Heart left ventricle (tissue), 16 donors: ENCODE results near the gene APMAP. TPM values are rescaled to one million over a fixed set of nuclear protein-coding genes. Genes with fewer than 3 reads are reported as not detected.
A peak's percentile ranks its signal among the peaks of the same experiment; 100 is the strongest.

ENCODE experiments used
- ATAC-seq, 4 donors: fragments of 200-7000 bp; cut with Tn5 transposase; one replicate each; pipeline ENCODE4 v1.9.1; 2020 to 2022; ENCODE audit warnings: moderate library complexity in 4 of 4, mild to moderate bottlenecking in 3 of 4, moderate number of reproducible peaks in 1 of 4
- DNase-seq, 5 donors: peaks; one replicate each; pipeline ENCODE4 v3.0.0-alpha.2; 2020
- H3K27ac ChIP-seq, 12 donors: fragments of 200-600 bp; sonication (generic) in 4 of 12; one replicate each; pipeline versions ENCODE4 v1.5.0 to v1.8.0; 2016 to 2022; ENCODE audit warnings: mild to moderate bottlenecking in 2 of 12
- H3K27me3 ChIP-seq, 9 donors: fragments of 200-600 bp; sonication (generic) in 2 of 9; one replicate each; pipeline versions ENCODE4 v1.5.1 to v1.8.0; 2016 to 2022; ENCODE audit warnings: mild to moderate bottlenecking in 3 of 9
- H3K36me3 ChIP-seq, 9 donors: fragments of 200-600 bp; sonication (generic) in 2 of 9; one replicate each; pipeline versions ENCODE4 v1.5.0 to v1.8.0; 2018 to 2022; ENCODE audit warnings: mild to moderate bottlenecking in 2 of 9
- H3K4me1 ChIP-seq, 12 donors: fragments of 200-600 bp; sonication (generic) in 4 of 12; one replicate each; pipeline versions ENCODE4 v1.5.0 to v1.8.0; 2016 to 2022; ENCODE audit warnings: mild to moderate bottlenecking in 3 of 12
- H3K4me3 ChIP-seq, 12 donors: fragments of 200-600 bp; sonication (generic) in 4 of 12; one replicate each; pipeline versions ENCODE4 v1.5.0 to v1.8.0; 2017 to 2022; ENCODE audit warnings: mild to moderate bottlenecking in 9 of 12, moderate library complexity in 4 of 12
- H3K9me3 ChIP-seq, 12 donors: fragments of 200-600 bp; sonication (generic) in 4 of 12; one replicate each; pipeline versions ENCODE4 v1.5.0 to v1.8.0; 2016 to 2022; ENCODE audit warnings: mild to moderate bottlenecking in 1 of 12
- POLR2A ChIP-seq, 2 donors: fragments of 450-650 bp; IDR thresholded peaks; one replicate each; pipeline ENCODE4 v1.6.1; 2017; ENCODE audit warnings: antibody characterized with exemption in 2 of 2, mild to moderate bottlenecking in 2 of 2, moderate library complexity in 2 of 2
- WGBS, 4 donors: extraction: QIAGEN DNeasy Blood & Tissue Kit in 2 of 4; methylation state at CpG; one replicate each; pipeline versions ENCODE4 v1.1.5 to v1.1.7; 2013 to 2018; 5-methylcytosine and 5-hydroxymethylcytosine counted together
- intact Hi-C, 10 donors: fragments of 100-400 bp; cut with DNase I; formaldehyde crosslinking; loops; one replicate each; pipeline versions ENCODE4 v1.11.1 to v1.14.2; 2022
- polyA plus RNA-seq, 2 donors: library from polyadenylated mRNA; stranded (reverse); fragments of 200-250 nt; gene quantifications; one replicate each; pipeline ENCODE4 v1.2.3, GENCODE V29; 2013
- total RNA-seq, 9 donors: library from RNA; depleted of rRNA in 2 of 9; stranded (reverse); fragments of >200 nt in 2 of 9; fragmentation: NEBNext Ultra II Directional in 3 of 9; extraction: Animal tissue kit (Norgen Biotek cat#: 25700) in 3 of 9; gene quantifications; one replicate each; pipeline versions ENCODE4 v1.1.0 to v1.2.4, GENCODE V29; 2016 to 2023
- TF ChIP-seq, protein P1 (sequence below), 12 donors: fragments of 200-600 bp; sonication (generic) in 4 of 12; IDR thresholded peaks; one replicate each; pipeline versions ENCODE4 v1.5.0 to v1.8.0; 2018 to 2022; ENCODE audit warnings: antibody characterized with exemption in 12 of 12, mild to moderate bottlenecking in 5 of 12
- donor health status: ischemic (EF 13 %, LVEDD 7.1; RV severe dilation, severe dysfunction).
- donor health status: healthy with polysubstance abuse.
- donor health status: DM: no; HTN: yes; CAD: no.
- donor health status: DM: no; HTN: no; CAD: no.
- donor health status: ischemic (EF 25% LVEDD 6.9; RV normal size, moderate dysfunction).
- donor health status: ischemic (EF 25% LVEDD 5.7; RV mildly dilated, moderate dysfunction).
- donor health status: healthy.
- donor health status: DM: yes; HTN: yes; CAD: no.
- donor health status: ischemic (EF 35%, LVEDD 5.7; RV mildly dilated, moderate dysfunction).
- donor health status: nonischemic (EF 11% LVEDD 7.7; RV severe dilation, severe dysfunction).
- donor health status: DM: yes; HTN: yes; CAD: no.
- donor health status: PGD.
- donor health status: ischemic (EF 29% LVEDD 5.4; RV normal size, mild dysfunction).
- donor health status: nonischemic (EF 23%, LVEDD 6.1; RV moderate dilation, normal function).

The APMAP gene
- total and polyA plus RNA-seq, 11 donors = 16.2 to 61.3 (median 31.9) TPM

- WGBS, 4 donors = 15 to 28% (median 18%) methylated on average over 7 of the region's 7 CpGs
- intact Hi-C loops = loop anchor here in 1 of 10 donors (5.0 kb wide), 1 partner anchor 39 kb away; no protein-coding TSS in a partner anchor
- TF ChIP-seq, protein P1, sequence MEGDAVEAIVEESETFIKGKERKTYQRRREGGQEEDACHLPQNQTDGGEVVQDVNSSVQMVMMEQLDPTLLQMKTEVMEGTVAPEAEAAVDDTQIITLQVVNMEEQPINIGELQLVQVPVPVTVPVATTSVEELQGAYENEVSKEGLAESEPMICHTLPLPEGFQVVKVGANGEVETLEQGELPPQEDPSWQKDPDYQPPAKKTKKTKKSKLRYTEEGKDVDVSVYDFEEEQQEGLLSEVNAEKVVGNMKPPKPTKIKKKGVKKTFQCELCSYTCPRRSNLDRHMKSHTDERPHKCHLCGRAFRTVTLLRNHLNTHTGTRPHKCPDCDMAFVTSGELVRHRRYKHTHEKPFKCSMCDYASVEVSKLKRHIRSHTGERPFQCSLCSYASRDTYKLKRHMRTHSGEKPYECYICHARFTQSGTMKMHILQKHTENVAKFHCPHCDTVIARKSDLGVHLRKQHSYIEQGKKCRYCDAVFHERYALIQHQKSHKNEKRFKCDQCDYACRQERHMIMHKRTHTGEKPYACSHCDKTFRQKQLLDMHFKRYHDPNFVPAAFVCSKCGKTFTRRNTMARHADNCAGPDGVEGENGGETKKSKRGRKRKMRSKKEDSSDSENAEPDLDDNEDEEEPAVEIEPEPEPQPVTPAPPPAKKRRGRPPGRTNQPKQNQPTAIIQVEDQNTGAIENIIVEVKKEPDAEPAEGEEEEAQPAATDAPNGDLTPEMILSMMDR (IDR thresholded peaks at IDR 0.05) = no peak
- TF ChIP-seq POLR2A (IDR thresholded peaks at IDR 0.05) = no peak
- Histone ChIP-seq H3K9me3 (no peaks in the 10 kb centered on the region), H3K36me3 (no peaks in the 10 kb centered on the region), H3K27me3 (no peaks in the 10 kb centered on the region), H3K4me1 (peaks cover 30 to 99% (median 93%) of the 10 kb centered on the region in 12 donors), H3K4me3 (peak overlapping the region in 1 of 12 donors; percentile 4), H3K27ac (peak overlapping the region in 11 of 12 donors; percentile 25 to 96 (median 91))
- no peak for ATAC-seq
- DNase-seq = peak in 2 of 5 donors; percentile 10 to 19
Measured at GRCh38 chr20:25036331-25036936, 43.9 kb upstream of the APMAP start.

- Histone ChIP-seq H3K9me3 (no peaks in the 10 kb centered on the region), H3K27ac (peak overlapping the region in 11 of 12 donors; percentile 25 to 96 (median 91)), H3K27me3 (no peaks in the 10 kb centered on the region), H3K4me3 (no peak overlapping the region), H3K36me3 (peaks cover 0 to 3% (median 0%) of the 10 kb centered on the region in 9 donors), H3K4me1 (peaks cover 30 to 99% (median 93%) of the 10 kb centered on the region in 12 donors)
- no peak for ATAC-seq
- peak in 2 of 5 donors; percentile 6 to 22 for DNase-seq
- TF ChIP-seq, protein P1 (IDR thresholded peaks at IDR 0.05) = no peak
- TF ChIP-seq POLR2A (IDR thresholded peaks at IDR 0.05) = no peak
- WGBS, 4 donors = 14 to 25% (median 17%) methylated on average over 4 of the region's 4 CpGs
- intact Hi-C loops = loop anchor here in 2 of 10 donors (2.0 to 5.0 kb wide), 2 partner anchors 39 to 41 kb away; no protein-coding TSS in a partner anchor
Measured at GRCh38 chr20:25035921-25036320, 43.4 kb upstream of the APMAP start.

DNA sequence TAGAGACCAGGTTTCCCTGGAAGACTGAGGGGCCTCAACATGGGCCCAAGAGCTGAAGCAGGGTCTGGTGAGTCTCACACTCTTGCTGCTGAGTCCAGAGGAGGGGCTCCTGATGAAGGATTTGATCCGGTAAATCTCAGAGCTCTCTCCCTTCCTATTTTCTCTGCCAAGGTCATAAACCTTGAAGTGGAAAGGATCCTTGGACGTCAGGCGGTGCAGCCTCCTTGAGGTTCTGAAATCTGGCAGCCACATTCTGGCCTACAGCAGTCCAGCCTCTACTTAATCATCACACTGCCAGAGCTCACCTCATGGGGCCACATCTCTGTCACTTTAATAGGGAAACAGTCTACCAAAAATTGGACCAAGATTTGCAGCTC, 41.4 kb upstream of the APMAP start:
- H3K4me3 ChIP-seq = no peak overlapping the region
- H3K27ac ChIP-seq = peak overlapping the region; percentile 53 to 88 (median 76)
- ATAC-seq (no peak), DNase-seq (peak in 2 of 5 donors; percentile 13 to 18)
- peaks cover 0 to 23% (median 15%) of the 10 kb centered on the region in 9 donors for H3K36me3 ChIP-seq
- 35 to 46% (median 39%) methylated on average over 3 of the region's 3 CpGs for WGBS, 4 donors
- H3K9me3 ChIP-seq = no peaks in the 10 kb centered on the region
- no peak for TF ChIP-seq POLR2A (IDR thresholded peaks at IDR 0.05)
- TF ChIP-seq, protein P1 (IDR thresholded peaks at IDR 0.05) = no peak
- H3K4me1 ChIP-seq = peaks cover 23 to 89% (median 77%) of the 10 kb centered on the region in 12 donors
- no peaks in the 10 kb centered on the region for H3K27me3 ChIP-seq
- intact Hi-C loops = loop anchor here in 7 of 10 donors (2.0 to 5.0 kb wide), 4 partner anchors 23 to 39 kb away; no protein-coding TSS in a partner anchor

DNA sequence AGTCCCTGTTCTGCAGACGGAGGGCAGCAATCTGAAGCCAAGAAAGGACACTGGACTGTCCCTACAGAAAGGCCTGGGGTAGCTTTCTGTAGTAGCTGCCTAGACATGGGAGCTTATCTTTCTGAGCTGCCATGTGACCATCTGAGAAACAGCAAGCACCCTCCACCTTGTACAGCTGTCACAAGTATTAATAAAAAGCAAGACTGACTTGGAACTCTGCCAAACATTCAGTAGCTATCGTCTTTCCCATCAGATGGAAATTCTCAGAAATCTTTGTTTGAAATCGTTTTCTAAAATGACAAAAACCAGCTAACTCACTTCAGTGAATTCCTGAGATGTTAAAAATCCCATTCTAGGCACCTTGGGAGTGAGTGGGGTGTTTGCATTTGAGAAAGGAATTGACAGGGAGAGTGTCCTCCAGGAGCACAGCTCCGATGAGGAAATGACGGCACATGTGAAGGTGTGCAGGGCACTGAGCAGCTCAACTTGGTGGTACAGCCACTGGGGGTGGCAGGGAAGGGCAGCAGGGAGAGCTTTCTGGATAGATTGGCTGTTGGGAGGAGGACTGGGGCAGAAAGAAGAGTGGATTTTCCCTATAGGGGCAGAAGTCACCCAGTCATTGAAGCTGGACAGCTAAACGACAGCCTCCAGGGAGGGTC, 40.8 kb upstream of the APMAP start:
- intact Hi-C loops = loop anchor here in 6 of 10 donors (2.0 to 5.0 kb wide), 4 partner anchors 23 to 39 kb away; no protein-coding TSS in a partner anchor

More for the DNA sequence above, 40.8 kb upstream of the APMAP start:
- Histone ChIP-seq H3K36me3 (peaks cover 0 to 28% (median 19%) of the 10 kb centered on the region in 9 donors), H3K27me3 (no peaks in the 10 kb centered on the region), H3K4me1 (peaks cover 23 to 84% (median 72%) of the 10 kb centered on the region in 12 donors), H3K27ac (peak overlapping the region; percentile 53 to 88 (median 76)), H3K4me3 (peak overlapping the region in 2 of 12 donors; percentile 12 to 24), H3K9me3 (no peaks in the 10 kb centered on the region)
- WGBS, 4 donors = 20 to 24% (median 23%) methylated on average over 6 of the region's 6 CpGs
- DNase-seq (peak in 2 of 5 donors; percentile 19 to 27), ATAC-seq (peak; percentile 28 to 57 (median 52))
- TF ChIP-seq, protein P1 (IDR thresholded peaks at IDR 0.05) = no peak
- TF ChIP-seq POLR2A (IDR thresholded peaks at IDR 0.05) = no peak
